ENCODE results near the gene RPL11.

Gene RPL11

DNA sequence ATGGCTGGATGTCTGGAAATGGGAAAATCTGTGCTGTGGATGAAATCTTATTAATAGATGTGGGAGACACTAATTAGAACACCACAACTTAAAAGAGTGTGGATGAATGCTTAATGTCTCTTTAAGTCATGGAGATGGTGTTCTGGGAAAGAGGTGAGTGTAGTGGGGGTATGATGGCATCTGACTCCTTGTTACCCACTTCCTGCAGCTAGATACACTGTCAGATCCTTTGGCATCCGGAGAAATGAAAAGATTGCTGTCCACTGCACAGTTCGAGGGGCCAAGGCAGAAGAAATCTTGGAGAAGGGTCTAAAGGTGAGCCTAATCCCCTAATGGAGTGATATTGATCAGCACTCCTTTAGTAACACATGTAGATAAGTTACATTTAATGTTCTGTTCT is 2.0 kb downstream of the RPL11 start:
- no peaks in the 10 kb centered on the region for H3K79me1 ChIP-seq (replicated peaks; ENCODE audit: low read length, poor library complexity, severe bottlenecking)
- peaks cover 31 to 65% of the 10 kb centered on the region in 2 experiments for H3K36me3 ChIP-seq (ENCODE audit: control insufficient read depth in 1 of 2, insufficient read depth in 2 of 2, low read depth in 1 of 2, low read length in 2 of 2)
- H3K9me3 ChIP-seq (ENCODE audit: control insufficient read depth, low read length), result no peaks in the 10 kb centered on the region
- H4K91ac ChIP-seq (ENCODE audit: low read length), result no peak overlapping the region
- H2BK12ac ChIP-seq (ENCODE audit: low read length in 2 of 2), result no peak overlapping the region
- no peak overlapping the region for H2AK5ac ChIP-seq (ENCODE audit: low read length, severe bottlenecking)
- no peak overlapping the region for H3K18ac ChIP-seq (ENCODE audit: low read depth in 1 of 2, low read length in 2 of 2)
- H2BK15ac ChIP-seq (ENCODE audit: low read depth, poor library complexity, severe bottlenecking), result no peak overlapping the region
- H3K9ac ChIP-seq (ENCODE audit: low read length), result peak overlapping the region; percentile 100
- no peak overlapping the region for H2AFZ ChIP-seq (ENCODE audit: low read depth, low read length)
- no peak overlapping the region for H3K14ac ChIP-seq (ENCODE audit: low read length in 2 of 2)
- H3K27ac ChIP-seq (ENCODE audit: low read length, poor library complexity, severe bottlenecking), result peak overlapping the region; percentile 7
- H3K27me3 ChIP-seq (ENCODE audit: control insufficient read depth in 1 of 2, insufficient read depth in 1 of 2, low read length in 2 of 2), result no peaks in the 10 kb centered on the region
- peak overlapping the region in 1 of 2 experiments; percentile 100 for H3K4me3 ChIP-seq (ENCODE audit: insufficient read depth in 1 of 2, low read depth in 1 of 2, low read length in 2 of 2)
- no peak overlapping the region for H2BK120ac ChIP-seq (ENCODE audit: low read depth, low read length)
- H3K23ac ChIP-seq (ENCODE audit: low read length in 2 of 2), result no peak overlapping the region
- no peak overlapping the region for H3K4ac ChIP-seq (ENCODE audit: low read depth in 1 of 2, low read length in 2 of 2)
- no peak overlapping the region for H2BK5ac ChIP-seq (ENCODE audit: low read depth, low read length, poor library complexity, severe bottlenecking)
- 67% methylated on average over 1 of the region's 2 CpGs for WGBS
- no peak for DNase-seq
- peak overlapping the region; percentile 72 for H3K4me2 ChIP-seq (ENCODE audit: low read length, poor library complexity, severe bottlenecking)
- H3K4me1 ChIP-seq (ENCODE audit: control insufficient read depth, insufficient read depth, low read depth, low read length), result peaks cover 16% of the 10 kb centered on the region
- H4K8ac ChIP-seq (ENCODE audit: low read length), result no peak overlapping the region

DNA sequence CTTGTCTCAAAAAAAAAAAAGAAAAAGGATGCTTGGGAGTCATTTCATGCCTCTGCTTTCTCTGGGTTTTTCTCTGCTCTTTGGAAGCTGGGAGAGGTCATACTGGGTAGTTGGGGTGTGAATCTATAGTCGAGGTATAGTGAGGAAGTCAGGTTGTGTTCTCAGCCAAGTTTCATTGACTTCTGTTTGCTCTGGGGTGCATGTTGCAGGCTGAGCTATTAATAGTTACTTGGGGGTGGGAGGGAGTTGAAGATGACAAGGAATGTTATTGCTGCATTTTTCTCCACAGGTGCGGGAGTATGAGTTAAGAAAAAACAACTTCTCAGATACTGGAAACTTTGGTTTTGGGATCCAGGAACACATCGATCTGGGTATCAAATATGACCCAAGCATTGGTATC is 2.8 kb downstream of the RPL11 start:
- no peak for DNase-seq
- Histone ChIP-seq H3K9ac (ENCODE audit: low read length) (peak overlapping the region; percentile 100), H2AFZ (ENCODE audit: low read depth, low read length) (no peak overlapping the region), H3K4ac (ENCODE audit: low read depth in 1 of 2, low read length in 2 of 2) (no peak overlapping the region), H2AK5ac (ENCODE audit: low read length, severe bottlenecking) (no peak overlapping the region), H3K18ac (ENCODE audit: low read depth in 1 of 2, low read length in 2 of 2) (no peak overlapping the region), H3K79me1 (replicated peaks; ENCODE audit: low read length, poor library complexity, severe bottlenecking) (no peaks in the 10 kb centered on the region), H3K36me3 (ENCODE audit: control insufficient read depth in 1 of 2, insufficient read depth in 2 of 2, low read depth in 1 of 2, low read length in 2 of 2) (peaks cover 33 to 72% of the 10 kb centered on the region in 2 experiments), H3K23ac (ENCODE audit: low read length in 2 of 2) (no peak overlapping the region), H3K27me3 (ENCODE audit: control insufficient read depth in 1 of 2, insufficient read depth in 1 of 2, low read length in 2 of 2) (no peaks in the 10 kb centered on the region), H3K4me2 (ENCODE audit: low read length, poor library complexity, severe bottlenecking) (peak overlapping the region; percentile 26), H3K4me3 (ENCODE audit: insufficient read depth in 1 of 2, low read depth in 1 of 2, low read length in 2 of 2) (peak overlapping the region in 1 of 2 experiments; percentile 100), H2BK15ac (ENCODE audit: low read depth, poor library complexity, severe bottlenecking) (no peak overlapping the region), H2BK120ac (ENCODE audit: low read depth, low read length) (no peak overlapping the region), H3K9me3 (ENCODE audit: control insufficient read depth, low read length) (no peaks in the 10 kb centered on the region), H4K8ac (ENCODE audit: low read length) (no peak overlapping the region), H4K91ac (ENCODE audit: low read length) (no peak overlapping the region), H3K14ac (ENCODE audit: low read length in 2 of 2) (no peak overlapping the region), H2BK5ac (ENCODE audit: low read depth, low read length, poor library complexity, severe bottlenecking) (no peak overlapping the region), H2BK12ac (ENCODE audit: low read length in 2 of 2) (no peak overlapping the region), H3K4me1 (ENCODE audit: control insufficient read depth, insufficient read depth, low read depth, low read length) (peaks cover 16% of the 10 kb centered on the region), H3K27ac (ENCODE audit: low read length, poor library complexity, severe bottlenecking) (no peak overlapping the region)
- WGBS, result 93% methylated on average over 3 of the region's 3 CpGs

DNA sequence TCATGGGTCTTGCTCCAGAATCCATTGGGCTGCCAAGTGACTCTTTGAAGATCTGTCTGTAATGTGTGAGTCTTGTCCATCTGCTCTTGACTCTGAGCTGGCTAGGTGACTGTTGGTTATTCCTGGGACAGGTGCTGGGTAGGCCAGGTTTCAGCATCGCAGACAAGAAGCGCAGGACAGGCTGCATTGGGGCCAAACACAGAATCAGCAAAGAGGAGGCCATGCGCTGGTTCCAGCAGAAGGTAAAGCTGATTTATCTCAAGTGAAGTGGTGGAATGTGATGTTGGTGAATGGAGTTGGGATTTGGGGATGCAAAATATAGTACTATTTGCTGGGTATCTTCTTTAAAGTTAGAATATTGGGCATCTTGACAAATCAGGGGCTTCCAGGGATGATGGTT is 4.1 kb downstream of the RPL11 start:
- Histone ChIP-seq H3K9me3 (ENCODE audit: control insufficient read depth, low read length) (no peaks in the 10 kb centered on the region), H4K8ac (ENCODE audit: low read length) (no peak overlapping the region), H2BK12ac (ENCODE audit: low read length in 2 of 2) (peak overlapping the region in 1 of 2 experiments; percentile 17), H2AK5ac (ENCODE audit: low read length, severe bottlenecking) (no peak overlapping the region), H3K4ac (ENCODE audit: low read depth in 1 of 2, low read length in 2 of 2) (no peak overlapping the region), H3K36me3 (ENCODE audit: control insufficient read depth in 1 of 2, insufficient read depth in 2 of 2, low read depth in 1 of 2, low read length in 2 of 2) (peaks cover 38 to 85% of the 10 kb centered on the region in 2 experiments), H2BK5ac (ENCODE audit: low read depth, low read length, poor library complexity, severe bottlenecking) (no peak overlapping the region), H3K18ac (ENCODE audit: low read depth in 1 of 2, low read length in 2 of 2) (no peak overlapping the region), H2BK15ac (ENCODE audit: low read depth, poor library complexity, severe bottlenecking) (no peak overlapping the region), H3K4me3 (ENCODE audit: insufficient read depth in 1 of 2, low read depth in 1 of 2, low read length in 2 of 2) (peak overlapping the region in 1 of 2 experiments; percentile 28), H3K14ac (ENCODE audit: low read length in 2 of 2) (no peak overlapping the region), H3K9ac (ENCODE audit: low read length) (peak overlapping the region; percentile 100), H3K27me3 (ENCODE audit: control insufficient read depth in 1 of 2, insufficient read depth in 1 of 2, low read length in 2 of 2) (no peaks in the 10 kb centered on the region), H3K27ac (ENCODE audit: low read length, poor library complexity, severe bottlenecking) (no peak overlapping the region), H2BK120ac (ENCODE audit: low read depth, low read length) (no peak overlapping the region), H3K4me2 (ENCODE audit: low read length, poor library complexity, severe bottlenecking) (no peak overlapping the region), H3K79me1 (replicated peaks; ENCODE audit: low read length, poor library complexity, severe bottlenecking) (no peaks in the 10 kb centered on the region), H4K91ac (ENCODE audit: low read length) (no peak overlapping the region), H2AFZ (ENCODE audit: low read depth, low read length) (no peak overlapping the region), H3K23ac (ENCODE audit: low read length in 2 of 2) (peak overlapping the region in 1 of 2 experiments; percentile 56), H3K4me1 (ENCODE audit: control insufficient read depth, insufficient read depth, low read depth, low read length) (peaks cover 16% of the 10 kb centered on the region)
- 97% methylated on average over 3 of the region's 3 CpGs for WGBS
- no peak for DNase-seq

DNA sequence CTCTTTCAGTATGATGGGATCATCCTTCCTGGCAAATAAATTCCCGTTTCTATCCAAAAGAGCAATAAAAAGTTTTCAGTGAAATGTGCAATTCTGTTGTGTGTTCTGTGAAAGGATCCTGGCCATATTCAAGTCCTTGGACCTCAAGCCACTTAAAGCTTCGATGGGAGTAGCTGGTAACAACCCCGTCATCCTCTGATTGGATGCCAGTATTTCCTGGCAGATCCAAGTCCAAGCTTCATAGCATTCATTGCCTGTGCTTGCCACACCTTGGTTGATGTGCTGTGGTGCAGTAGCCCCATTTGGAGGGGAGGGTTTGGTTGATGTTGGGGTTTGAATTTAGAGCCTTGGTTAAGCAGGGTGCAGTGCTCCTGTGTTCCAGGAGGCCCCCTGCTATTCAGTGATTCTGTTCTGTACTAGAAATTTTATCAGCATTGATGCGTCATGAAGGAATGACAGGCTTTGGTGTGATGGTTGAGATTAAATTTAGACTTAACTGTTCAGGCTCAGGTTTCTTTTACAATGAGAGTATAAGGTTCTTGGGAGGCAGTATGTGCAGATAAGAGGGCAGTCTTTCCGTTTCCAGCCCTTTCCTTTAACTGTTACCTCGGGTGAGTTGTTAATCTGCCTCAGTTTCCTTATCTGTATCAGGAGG is 4.9 kb downstream of the RPL11 start:
- Histone ChIP-seq H3K18ac (ENCODE audit: low read depth in 1 of 2, low read length in 2 of 2) (no peak overlapping the region), H3K79me1 (replicated peaks; ENCODE audit: low read length, poor library complexity, severe bottlenecking) (no peaks in the 10 kb centered on the region), H2BK12ac (ENCODE audit: low read length in 2 of 2) (no peak overlapping the region), H3K4me3 (ENCODE audit: insufficient read depth in 1 of 2, low read depth in 1 of 2, low read length in 2 of 2) (no peak overlapping the region), H3K23ac (ENCODE audit: low read length in 2 of 2) (no peak overlapping the region), H3K4me2 (ENCODE audit: low read length, poor library complexity, severe bottlenecking) (no peak overlapping the region), H3K9ac (ENCODE audit: low read length) (peak overlapping the region; percentile 100), H2BK15ac (ENCODE audit: low read depth, poor library complexity, severe bottlenecking) (no peak overlapping the region), H2AFZ (ENCODE audit: low read depth, low read length) (no peak overlapping the region), H3K4me1 (ENCODE audit: control insufficient read depth, insufficient read depth, low read depth, low read length) (peaks cover 17% of the 10 kb centered on the region), H3K36me3 (ENCODE audit: control insufficient read depth in 1 of 2, insufficient read depth in 2 of 2, low read depth in 1 of 2, low read length in 2 of 2) (peaks cover 44 to 93% of the 10 kb centered on the region in 2 experiments), H4K91ac (ENCODE audit: low read length) (no peak overlapping the region), H4K8ac (ENCODE audit: low read length) (no peak overlapping the region), H3K14ac (ENCODE audit: low read length in 2 of 2) (no peak overlapping the region), H3K27me3 (ENCODE audit: control insufficient read depth in 1 of 2, insufficient read depth in 1 of 2, low read length in 2 of 2) (no peaks in the 10 kb centered on the region), H2BK120ac (ENCODE audit: low read depth, low read length) (no peak overlapping the region), H2AK5ac (ENCODE audit: low read length, severe bottlenecking) (no peak overlapping the region), H3K27ac (ENCODE audit: low read length, poor library complexity, severe bottlenecking) (no peak overlapping the region), H3K4ac (ENCODE audit: low read depth in 1 of 2, low read length in 2 of 2) (no peak overlapping the region), H3K9me3 (ENCODE audit: control insufficient read depth, low read length) (no peaks in the 10 kb centered on the region), H2BK5ac (ENCODE audit: low read depth, low read length, poor library complexity, severe bottlenecking) (no peak overlapping the region)
- 80% methylated on average over 6 of the region's 6 CpGs for WGBS
- no peak for DNase-seq
